Renal cortical epithelial cell (primary cell): Measurements from ENCODE around the gene AFTPH. TPM values are rescaled to one million over a fixed set of nuclear protein-coding genes. Genes with fewer than 3 reads are reported as not detected.

Source experiments
- DNase-seq: peaks from one replicate; pipeline ENCODE4 v3.0.0-alpha.2; 2011; ENCODE audit warnings: low read depth
- total RNA-seq: library from RNA; depleted of rRNA; stranded (reverse); fragments of >200 nt; gene quantifications from 2 replicates; pipeline ENCODE4 v1.2.3, GENCODE V29; 2014

Gene AFTPH, protein sequence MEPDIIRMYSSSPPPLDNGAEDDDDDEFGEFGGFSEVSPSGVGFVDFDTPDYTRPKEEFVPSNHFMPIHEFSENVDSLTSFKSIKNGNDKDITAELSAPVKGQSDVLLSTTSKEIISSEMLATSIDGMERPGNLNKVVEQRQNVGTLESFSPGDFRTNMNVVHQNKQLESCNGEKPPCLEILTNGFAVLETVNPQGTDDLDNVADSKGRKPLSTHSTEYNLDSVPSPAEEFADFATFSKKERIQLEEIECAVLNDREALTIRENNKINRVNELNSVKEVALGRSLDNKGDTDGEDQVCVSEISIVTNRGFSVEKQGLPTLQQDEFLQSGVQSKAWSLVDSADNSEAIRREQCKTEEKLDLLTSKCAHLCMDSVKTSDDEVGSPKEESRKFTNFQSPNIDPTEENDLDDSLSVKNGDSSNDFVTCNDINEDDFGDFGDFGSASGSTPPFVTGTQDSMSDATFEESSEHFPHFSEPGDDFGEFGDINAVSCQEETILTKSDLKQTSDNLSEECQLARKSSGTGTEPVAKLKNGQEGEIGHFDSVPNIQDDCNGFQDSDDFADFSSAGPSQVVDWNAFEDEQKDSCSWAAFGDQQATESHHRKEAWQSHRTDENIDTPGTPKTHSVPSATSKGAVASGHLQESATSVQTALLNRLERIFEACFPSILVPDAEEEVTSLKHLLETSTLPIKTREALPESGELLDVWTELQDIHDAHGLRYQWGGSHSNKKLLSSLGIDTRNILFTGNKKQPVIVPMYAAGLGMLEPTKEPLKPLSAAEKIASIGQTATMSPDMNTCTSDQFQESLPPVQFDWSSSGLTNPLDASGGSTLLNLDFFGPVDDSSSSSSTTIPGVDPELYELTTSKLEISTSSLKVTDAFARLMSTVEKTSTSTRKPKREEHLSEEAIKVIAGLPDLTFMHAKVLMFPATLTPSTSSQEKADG
- total RNA-seq = 53.8 and 67.2 TPM in 2 replicates

DNA sequence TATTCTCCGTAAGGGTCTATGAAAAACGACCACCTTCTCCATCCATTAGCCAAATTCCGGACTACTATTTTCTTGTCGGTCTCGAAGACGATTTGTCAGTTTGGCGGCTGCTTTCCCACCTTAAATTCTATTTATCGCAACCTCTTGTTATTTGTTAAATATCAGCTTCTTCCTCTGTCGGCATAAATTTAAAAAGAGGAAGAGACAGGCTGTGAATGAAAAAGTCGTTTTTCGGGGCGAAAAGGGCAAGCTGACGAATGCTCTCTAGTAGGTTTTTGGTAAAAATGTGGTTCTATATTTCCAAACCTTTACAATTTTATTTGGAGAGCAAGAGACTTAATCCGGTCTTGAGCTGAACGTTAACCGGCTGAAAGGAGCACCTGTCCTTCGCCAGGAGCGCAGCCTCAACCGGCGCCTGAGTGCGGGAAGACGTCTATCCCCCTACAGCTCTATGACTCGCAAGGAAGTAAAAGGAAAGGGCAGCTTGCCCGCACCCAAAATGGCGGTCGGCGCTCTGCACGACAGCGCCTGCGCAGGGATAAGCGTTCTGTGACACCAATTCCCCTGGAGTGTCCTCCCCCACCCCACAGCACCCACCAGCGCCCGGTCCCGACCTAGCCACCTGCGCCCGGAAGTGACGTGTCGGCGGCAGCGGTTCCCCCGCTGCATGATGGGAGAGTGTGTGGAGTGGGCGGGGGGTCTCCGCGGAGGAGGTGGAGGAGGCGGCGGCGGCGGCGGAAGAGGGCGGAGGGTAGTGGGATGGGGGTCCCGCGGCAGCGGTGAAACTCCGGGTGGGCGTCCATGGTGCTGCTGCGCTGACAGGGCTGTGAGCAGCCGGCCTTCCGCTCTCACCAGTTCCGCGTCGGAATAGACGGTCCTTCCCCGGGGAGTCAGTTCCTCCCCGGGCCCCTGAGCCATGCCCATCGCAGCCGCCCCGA lies at the start of gene AFTPH:
AFTPH (plus strand) TSS at position 663 of the 938 bp plus-strand sequence. CDS start 27,147 bp downstream, outside the sequence.
- peak; percentile 94 for DNase-seq

DNA sequence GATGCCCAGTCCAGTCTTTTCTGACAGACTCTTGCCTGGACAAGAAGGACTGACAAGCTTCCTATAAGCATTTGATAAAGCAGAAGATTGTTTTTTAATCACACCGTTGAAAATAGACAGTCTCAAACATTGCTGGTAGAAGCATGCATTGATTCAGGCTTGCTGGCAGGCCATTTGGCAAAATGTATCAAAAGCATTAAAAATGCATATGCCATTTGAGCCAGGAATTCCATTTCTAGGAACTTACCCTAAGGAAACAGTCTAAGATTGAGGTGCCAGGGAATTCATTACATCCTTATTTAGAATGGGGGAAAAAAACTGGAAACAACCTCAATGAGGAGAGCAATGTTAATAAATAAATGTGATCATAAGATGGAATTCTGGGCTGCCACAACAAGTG lies 49.5 kb upstream of the AFTPH start:
- no peak for DNase-seq

DNA sequence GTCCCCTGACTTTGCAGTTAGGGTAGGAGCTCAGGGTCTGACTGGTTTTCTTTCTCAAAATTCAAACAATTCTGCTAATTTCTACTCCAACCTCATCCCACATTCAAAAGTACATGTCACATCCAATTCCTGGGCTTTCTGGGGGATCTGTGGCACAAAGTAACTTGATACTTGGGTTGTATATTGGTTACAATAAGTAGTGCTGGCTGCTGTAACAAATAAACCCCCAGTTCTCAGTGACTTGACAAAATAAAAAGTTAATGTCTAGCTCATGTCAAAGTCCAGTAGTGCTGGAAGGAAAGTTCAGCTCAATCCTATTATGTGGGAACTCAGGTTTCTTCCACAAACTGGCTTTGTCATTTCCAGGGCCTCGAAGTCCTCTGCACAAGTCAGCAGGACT lies 47.1 kb upstream of the AFTPH start:
- DNase-seq = no peak

DNA sequence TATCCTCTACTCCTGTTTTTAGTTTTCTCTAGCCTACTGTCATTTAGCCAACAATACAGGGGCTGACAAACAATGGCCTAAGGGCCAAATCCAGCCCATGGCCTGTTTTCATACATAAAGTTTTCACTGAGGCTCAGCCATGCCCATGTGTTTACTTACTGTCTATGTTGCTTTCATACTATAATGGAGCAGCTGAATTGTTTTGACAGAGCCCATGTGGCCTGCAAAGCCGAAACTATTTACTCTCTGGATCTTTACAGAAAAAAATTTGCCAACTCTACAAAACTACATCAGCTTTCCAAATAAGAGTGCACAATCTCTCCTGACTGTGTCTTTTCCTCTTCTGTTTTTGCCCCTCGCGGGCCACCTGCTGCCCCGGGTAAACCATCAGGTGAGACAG lies 46.1 kb upstream of the AFTPH start:
- DNase-seq = no peak

DNA sequence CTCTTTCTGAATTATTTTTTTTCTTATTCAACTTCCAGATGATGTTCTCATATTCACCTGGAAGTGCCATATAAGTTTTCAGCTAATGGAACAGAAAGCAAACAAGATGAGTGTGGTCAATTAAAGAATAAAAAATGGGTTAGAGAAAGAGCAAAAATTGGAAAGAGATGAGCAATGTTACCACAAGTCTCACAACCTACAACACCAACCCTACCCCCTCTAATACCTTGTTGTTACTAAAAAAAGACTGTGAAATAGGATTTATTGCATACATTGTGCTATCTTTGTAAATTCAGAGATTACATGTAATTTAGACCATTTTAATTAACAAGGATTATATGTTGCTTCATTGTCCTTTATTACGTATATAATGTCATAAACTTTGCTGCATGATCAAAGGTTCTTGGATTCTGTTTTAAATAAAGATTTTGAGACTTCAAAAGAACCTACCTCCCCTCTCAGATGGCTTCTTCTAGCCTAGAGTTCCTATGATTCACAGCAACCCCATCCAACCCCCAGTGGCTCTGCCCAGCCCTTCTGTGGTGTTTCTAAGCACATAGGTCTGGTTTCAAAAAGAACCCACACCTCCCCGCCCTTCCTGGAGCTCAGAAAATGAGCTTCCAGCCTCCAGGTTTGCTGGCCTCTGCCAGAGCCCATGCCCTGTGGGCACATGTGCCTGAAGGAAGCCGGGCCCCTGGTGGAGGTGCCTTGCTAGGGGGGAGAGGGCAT lies 45.5 kb upstream of the AFTPH start:
- DNase-seq = no peak

DNA sequence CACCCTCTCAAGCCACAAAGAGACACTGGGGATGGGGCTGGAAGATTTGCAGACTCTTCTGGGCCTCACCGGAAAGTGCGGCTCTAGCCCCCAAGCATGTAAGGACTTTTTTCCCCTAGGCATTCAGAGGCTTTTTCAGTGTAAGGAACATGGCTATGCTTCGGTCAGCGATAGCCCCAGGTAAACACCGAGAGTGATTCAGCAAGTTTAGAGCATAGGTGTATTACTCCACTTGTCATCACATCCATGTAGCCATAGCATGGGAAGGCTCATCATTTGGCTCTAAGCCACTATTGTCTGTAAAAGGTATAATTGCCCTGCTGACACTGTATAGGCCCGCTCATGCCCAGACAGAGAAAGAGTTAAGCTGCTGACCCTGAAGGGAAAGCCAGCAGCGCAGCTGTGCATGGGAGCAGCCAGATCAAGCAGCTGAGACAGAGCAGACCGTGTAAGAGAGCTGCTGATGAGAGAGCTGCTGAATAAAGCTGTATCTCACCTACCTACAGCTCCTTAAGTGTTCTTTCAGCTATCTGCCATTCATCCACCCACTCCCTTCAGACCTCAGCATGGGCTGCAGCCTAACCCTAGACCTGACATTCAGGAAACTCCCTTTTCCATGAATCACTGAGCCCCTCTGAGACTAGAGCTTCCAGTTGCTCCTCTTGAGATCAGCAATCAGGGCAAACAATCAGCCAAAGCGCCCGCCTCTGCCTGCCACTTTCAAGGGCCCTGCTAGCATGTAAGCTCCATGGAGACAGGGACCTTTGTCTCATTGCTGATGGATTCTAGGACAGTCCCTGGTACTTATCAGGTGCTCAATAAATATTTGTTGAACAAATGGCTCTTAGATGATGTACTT lies 44.6 kb upstream of the AFTPH start:
- no peak for DNase-seq

DNA sequence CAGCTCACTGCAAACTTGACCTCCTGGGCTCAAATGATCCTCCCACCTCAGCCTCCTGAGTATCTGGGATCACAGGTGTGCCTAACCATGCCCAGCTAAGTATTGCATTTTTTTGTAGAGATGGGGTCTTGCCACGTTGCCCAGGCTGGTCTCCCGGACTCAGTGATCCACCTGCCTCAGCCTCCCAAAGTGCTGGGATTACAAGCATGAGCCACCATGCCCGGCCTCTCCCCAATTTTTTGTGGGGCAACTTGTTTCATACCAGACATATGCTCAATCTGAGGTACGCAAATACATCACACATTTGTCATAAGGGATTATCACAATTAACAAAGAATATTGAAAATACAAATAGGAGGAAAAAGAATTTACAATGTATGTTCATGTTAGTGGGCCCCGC lies 42.5 kb upstream of the AFTPH start:
- DNase-seq = no peak

DNA sequence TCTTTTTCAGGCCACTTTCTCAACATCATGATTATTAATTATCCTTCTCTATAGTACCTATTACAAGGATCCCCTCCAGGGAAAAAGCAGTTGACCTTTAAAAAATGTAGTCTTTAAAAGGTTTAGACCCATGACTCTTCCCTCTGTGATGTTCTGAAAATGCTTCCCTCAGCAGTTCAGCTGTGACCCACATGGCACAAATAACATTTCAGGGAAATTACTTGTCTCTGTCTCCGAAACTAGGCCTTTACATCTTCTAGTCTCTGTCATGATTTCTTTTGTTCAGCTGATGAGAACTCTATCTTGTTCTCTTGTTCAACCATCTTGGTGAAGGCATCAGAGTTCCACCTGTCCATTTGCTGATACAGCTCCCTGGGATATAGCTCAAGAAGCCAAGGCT lies 41.9 kb upstream of the AFTPH start:
- no peak for DNase-seq

DNA sequence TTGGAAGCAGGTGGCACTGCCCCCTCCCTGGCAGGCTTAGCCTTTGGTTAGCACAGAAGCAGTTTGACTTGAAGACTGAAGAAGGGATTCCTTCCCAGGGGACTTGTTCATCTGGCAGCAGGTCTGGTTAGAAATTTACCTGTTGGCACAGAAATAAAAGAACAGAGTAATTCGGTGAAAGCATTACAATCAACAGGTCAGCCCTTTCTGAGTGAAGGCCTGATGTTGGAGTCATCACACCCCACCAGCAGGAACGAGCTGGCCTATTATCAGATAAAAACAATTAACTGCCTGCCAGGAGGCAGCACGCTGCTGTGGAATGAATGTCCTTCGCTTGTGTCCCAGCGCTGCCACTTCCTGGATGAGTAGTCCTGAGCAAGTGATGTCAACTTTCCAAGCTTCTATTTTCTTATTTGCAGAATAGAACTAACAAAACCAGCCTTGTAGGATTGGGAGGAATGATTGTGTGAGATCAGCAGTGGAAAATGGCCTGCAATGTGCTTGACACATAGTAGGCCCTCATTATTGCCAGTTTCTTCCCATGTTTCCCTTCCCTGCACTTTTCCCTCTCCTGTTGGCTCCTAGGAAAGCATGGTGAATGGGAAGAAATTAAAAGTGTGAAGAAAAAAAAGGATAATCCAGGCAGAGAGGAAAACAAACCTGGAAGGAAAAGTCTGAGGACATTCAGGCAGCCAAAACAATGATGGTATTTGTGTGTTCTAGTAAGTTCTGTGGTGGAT lies 41.2 kb upstream of the AFTPH start:
- peak; percentile 41 for DNase-seq

DNA sequence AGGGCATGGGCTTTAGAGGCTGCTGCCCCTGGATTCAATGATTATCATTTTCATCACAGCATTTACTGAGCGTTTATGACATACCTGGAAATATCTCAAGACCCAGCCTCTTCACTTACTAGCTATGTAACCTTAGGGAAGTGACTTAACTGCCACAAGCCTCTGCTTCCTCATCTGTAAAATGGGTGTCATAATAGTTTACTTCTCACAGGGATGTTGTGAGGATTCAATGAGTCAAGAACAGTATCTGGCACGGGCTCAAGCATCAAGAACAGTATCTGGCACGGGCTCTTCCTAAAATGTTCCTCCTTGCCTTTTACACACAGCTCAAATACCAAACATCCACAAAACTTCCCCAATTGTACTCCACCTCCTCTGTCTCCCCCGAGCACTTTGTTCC lies 38.8 kb upstream of the AFTPH start:
- no peak for DNase-seq

DNA sequence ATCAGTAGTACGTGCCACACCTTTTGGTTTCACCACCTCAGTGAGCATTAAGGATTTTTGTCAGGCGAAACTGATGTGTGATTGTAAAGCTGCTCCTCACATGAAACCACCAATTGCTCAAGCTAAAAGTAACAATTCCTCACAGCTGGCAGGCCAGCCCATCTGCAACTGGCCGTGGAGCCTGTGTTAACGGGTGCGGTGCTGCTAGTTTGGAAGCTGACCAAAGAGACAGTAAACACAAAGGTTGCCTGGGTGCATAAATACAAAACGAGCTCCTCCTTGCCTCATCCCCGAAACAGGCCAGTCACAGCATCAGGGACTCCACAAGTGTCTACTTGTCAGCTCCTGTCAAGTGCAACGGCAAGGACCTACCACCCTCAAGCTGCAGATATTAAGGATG lies 38.2 kb upstream of the AFTPH start:
- DNase-seq = no peak

DNA sequence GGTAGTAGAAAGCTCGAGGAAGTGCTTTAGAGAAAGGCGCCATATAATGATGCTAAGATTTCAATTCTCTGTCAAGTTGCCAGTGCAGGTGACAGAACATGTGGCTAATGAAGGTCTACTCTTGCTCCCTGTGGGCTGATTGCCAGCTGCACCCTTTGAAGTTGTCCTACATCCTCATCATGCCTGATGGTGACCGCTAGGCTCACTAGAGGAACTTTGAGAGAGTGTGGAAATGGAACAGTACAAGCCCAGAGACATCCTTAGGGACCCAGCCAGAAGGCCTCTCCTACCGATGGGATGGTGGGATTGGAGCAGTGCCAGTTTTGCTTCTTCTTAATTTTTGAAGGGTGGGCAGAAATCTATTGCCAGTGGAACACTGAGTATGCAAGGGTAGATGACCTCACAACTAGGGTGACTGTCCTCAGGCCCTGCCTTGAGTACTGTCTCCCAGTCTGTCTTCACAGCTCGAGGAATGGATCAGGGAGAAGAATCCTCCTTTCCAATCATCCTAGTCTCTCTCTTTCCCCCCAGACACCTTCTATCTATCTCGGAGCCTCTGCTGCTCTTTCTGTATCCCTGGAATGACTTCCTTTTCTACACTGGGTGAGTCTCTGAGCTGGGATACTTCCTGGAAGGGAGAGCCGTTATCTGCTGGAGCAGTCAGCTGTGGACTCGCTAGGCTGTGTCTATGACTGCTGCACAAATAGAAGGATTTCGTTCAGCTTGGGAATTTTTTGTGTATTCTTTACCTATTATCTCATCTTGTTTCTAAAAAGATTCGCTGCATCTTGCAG lies 36.7 kb upstream of the AFTPH start:
- no peak for DNase-seq

DNA sequence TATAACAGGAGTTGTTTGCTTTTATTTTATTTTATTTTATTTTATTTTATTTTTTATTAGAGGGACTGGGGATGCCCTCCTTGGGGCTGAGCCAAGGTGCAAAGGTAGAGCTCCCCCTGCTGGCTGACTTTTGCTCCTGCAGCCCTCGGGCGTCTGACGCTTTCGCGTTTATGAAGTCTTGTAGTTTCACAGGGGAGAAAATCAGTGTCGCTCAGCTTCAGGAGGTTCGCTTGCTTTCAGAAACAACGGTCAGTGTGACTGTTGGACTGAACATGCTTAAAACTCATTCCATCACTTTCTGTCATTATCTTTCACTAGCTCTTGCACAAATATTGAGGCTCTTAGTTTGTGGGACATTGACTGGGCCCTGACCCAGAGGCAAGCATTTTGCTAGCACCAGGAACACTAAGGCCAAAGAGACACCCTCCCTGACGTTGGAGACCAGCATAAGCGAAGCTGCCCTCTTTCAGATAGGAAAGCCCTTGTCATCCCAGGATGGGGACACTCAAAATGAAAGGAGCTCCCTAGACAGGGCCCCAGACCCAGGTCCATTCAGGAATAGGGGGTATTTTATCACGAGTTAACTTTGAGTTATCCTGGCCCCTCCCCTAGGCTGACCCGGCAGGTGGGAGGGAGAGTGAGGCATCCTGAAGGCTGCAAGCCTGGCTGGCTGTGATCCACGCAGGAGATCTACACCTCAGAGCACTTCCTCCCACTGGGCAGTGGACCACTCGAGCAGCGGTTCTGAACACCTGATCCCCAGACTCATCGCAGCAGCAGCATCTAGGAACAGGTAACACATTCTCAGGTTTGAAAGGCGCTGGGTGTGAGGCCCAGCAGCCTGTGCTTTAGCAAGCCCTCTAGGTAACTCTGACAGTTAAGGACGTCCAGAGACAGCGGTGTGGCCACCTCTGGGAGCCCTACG lies 35.8 kb upstream of the AFTPH start:
- peak; percentile 40 for DNase-seq

DNA sequence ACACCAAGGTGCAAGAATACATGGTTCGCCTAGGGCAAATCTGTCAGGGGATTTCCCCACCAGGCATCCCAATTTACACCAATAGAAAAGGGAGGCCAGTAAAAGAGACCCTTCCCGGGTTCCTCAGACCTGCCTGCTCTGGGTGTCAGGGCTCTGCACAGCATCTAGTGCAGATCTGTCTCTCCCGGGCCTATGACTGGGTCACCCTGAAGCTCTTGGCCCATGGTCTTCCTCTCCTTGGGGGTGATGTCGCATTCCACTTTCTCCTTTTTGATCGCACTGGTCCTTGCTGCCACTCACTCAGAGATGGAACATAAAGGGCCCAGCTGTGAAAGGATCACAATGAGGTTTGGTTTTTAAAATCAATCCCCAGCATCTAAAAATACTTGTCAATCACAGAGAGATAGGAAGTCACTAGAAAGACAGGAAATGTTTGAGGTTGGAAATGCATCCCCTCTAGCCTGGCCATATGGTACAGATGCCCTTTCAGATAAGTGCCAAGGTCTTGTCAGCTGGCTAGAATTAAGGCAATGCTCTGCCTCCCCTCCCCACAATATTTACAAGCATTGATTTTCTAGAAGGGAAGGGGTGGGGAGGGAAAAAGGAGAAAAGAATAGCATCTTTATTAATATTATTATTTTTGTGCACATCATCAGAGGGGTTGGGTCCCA lies 34.9 kb upstream of the AFTPH start:
- DNase-seq = no peak

DNA sequence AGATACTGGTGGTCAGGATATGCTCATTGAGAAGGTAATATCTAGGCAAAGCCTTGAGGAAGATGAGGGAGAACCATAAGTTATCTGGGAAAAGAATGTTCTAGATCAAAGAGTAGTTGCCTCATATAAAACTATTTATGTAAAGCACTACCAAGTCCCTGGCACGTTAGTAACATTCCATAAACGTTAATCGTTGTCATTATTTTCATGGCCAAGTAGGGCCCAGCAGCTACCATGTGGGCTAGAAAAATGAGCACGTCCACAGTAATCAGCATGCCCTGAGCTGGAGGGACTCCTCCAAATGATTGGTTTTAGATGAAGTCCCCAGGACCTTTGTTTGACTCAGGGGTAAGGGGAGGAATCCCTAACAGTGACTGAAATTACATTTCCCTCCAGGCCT lies 32.7 kb upstream of the AFTPH start:
- no peak for DNase-seq

DNA sequence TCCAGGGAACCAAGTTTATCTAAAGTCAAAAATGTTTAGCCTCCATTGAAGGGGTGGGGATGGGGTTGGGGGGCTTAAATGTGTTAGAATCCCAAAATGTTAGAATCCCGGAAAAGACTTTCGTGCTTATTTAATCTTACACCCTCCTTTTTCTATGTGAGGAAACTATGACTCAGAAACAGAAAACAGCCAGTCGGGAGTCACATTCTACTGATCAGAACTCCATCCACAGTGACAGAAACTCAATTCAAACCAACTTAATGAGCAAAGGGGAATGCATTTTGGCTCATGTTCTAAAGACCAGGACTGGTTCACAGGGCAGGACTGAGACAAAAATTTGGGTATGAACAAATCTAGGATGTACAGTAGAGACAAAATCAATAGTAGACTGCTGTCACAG lies 31.9 kb upstream of the AFTPH start:
- DNase-seq = no peak

DNA sequence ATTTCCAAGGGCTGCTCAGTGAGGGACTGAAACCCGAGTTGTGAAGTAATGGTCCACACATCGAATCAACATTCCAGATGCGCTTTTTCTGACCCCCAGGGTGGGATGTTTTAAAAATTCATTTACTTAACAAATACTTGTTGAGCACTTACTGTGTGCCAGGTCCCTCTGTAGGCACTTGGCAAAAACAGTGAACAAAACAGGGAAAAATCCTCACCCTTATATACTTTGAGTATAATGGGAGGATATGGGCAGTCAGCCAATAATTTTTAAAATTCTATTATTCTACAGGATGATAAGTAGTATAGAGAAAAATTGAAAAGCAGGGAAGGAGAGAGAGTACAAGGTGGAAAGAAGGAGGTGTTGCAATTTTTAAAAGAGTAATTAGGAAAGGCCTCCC lies 31.3 kb upstream of the AFTPH start:
- DNase-seq = no peak
